HepG2 (cell line): ENCODE measurements around the gene ELMOD1. TPM values are rescaled to one million over a fixed set of nuclear protein-coding genes. Genes with fewer than 3 reads are reported as not detected.

Experiments
- ATAC-seq: fragments of 200-7000 bp; cut with Tn5 transposase; 3 replicates; pipeline ENCODE4 v1.9.1; 2020; ENCODE audit warnings: mild to moderate bottlenecking, moderate library complexity
- BruUV-seq: library from RNA; stranded (reverse); fragments of 400-500 nt; replicated peaks from 2 replicates; lab custom pipeline; 2021; lab: Mats Ljungman, UMichigan
- CTCF ChIA-PET: fragments of 300-600 bp; formaldehyde crosslinking; extraction: SDS; loops from one replicate; lab custom pipeline; 2021; ENCODE audit warnings: low total read pairs, inconsistent platforms, low intra/inter-chr PET ratio; lab: Yijun Ruan, JAX
- POLR2A ChIA-PET: fragments of 350-600 bp; sonication (Branson Sonifier 250); formaldehyde crosslinking; loops from one replicate; lab custom pipeline; 2020; ENCODE audit warnings: antibody characterized with exemption, inconsistent platforms; lab: Yijun Ruan, JAX
- DNase-seq: peaks from one replicate; pipeline ENCODE4 v3.0.0-alpha.2; 2015; ENCODE audit warnings: low spot score
- FAIRE-seq: peaks from 3 replicates; lab custom pipeline; 2011; peaks lifted over from hg19 to GRCh38; lab: Jason Lieb, UNC
- H2AFZ ChIP-seq: one replicate; pipeline ENCODE4 v1.6.1; 2011; ENCODE audit warnings: low read length, inconsistent platforms
- H3K27ac ChIP-seq: fragments of 300-600 bp; 3 replicates; pipeline ENCODE4 v1.8.0; 2011; ENCODE audit warnings: mixed run types, mild to moderate bottlenecking, mixed read lengths, low read length, inconsistent platforms; ENCODE audit not compliant: insufficient read depth; ENCODE audit errors: extremely low read length
- H3K27me3 ChIP-seq, 2 experiments: fragments of 200-600 bp in 1 of 2; 2 replicates in 1 of 2; 3 replicates in 1 of 2; pipeline versions ENCODE4 v1.6.0 to v1.8.0; 2011; ENCODE audit warnings: low read length in 2 of 2, mild to moderate bottlenecking in 2 of 2, moderate library complexity in 2 of 2, inconsistent platforms in 1 of 2; ENCODE audit not compliant: insufficient read depth in 2 of 2, control insufficient read depth in 1 of 2
- H3K36me3 ChIP-seq, 2 experiments: fragments of 200-600 bp in 1 of 2; replicated peaks in 1 of 2; 2 replicates in 1 of 2; 3 replicates in 1 of 2; pipeline versions ENCODE4 v1.5.1 to v1.8.0; 2011; ENCODE audit warnings: low read length in 2 of 2, inconsistent platforms in 1 of 2; ENCODE audit not compliant: insufficient read depth in 2 of 2, control insufficient read depth in 1 of 2
- H3K4me1 ChIP-seq: 2 replicates; pipeline ENCODE4 v1.5.1; 2012; ENCODE audit warnings: low read length, inconsistent platforms; ENCODE audit not compliant: insufficient read depth
- H3K4me2 ChIP-seq: 2 replicates; pipeline ENCODE4 v1.6.0; 2011; ENCODE audit warnings: low read depth, low read length, inconsistent platforms
- H3K4me3 ChIP-seq, 3 experiments: fragments of 200-600 bp in 1 of 3; sonication (generic), shearing (Covaris generic) in 1 of 3; replicated peaks in 1 of 3; 2 replicates each; pipeline ENCODE4 v1.5.1; 2011 to 2016; ENCODE audit warnings: low read length in 3 of 3, inconsistent platforms in 2 of 3, low read depth in 2 of 3, mild to moderate bottlenecking in 2 of 3, control low read depth in 1 of 3, mixed read lengths in 1 of 3; ENCODE audit not compliant: insufficient read depth in 1 of 3
- H3K79me2 ChIP-seq: one replicate; pipeline ENCODE4 v1.6.1; 2011; ENCODE audit warnings: low read length, inconsistent platforms; ENCODE audit not compliant: insufficient read depth
- H3K9ac ChIP-seq: 2 replicates; pipeline ENCODE4 v1.6.0; 2011; ENCODE audit warnings: mild to moderate bottlenecking, low read depth, low read length, inconsistent platforms; ENCODE audit not compliant: insufficient read depth
- H3K9me3 ChIP-seq: 2 replicates; pipeline ENCODE4 v1.5.1; 2012; ENCODE audit warnings: mild to moderate bottlenecking, low read length
- H4K20me1 ChIP-seq: 2 replicates; pipeline ENCODE4 v1.6.0; 2011; ENCODE audit warnings: inconsistent platforms, mild to moderate bottlenecking, low read length, moderate library complexity; ENCODE audit not compliant: insufficient read depth
- FOXK1 ChIP-seq: sonication (generic); formaldehyde crosslinking; IDR thresholded peaks from 2 replicates; pipeline ENCODE4 v1.4.0; 2020; ENCODE audit warnings: low read depth, missing genetic modification reagents, borderline replicate concordance
- HNRNPL ChIP-seq: fragments of 200-400 bp; formaldehyde crosslinking; IDR thresholded peaks from 2 replicates; pipeline ENCODE4 v1.6.1; 2017; ENCODE audit warnings: mild to moderate bottlenecking, low read depth, low read length
- HOMEZ ChIP-seq: IDR thresholded peaks from 2 replicates; pipeline ENCODE4 v1.6.1; 2016; ENCODE audit warnings: low read depth
- PRPF4 ChIP-seq: fragments of 200-400 bp; formaldehyde crosslinking; IDR thresholded peaks from 2 replicates; pipeline ENCODE4 v1.6.1; 2016; ENCODE audit warnings: low read length, low read depth; ENCODE audit not compliant: poor library complexity, severe bottlenecking
- RARG ChIP-seq: sonication (generic); formaldehyde crosslinking; IDR thresholded peaks from 2 replicates; pipeline ENCODE4 v1.4.0; 2020; ENCODE audit warnings: low read depth, mild to moderate bottlenecking, missing genetic modification reagents
- SMAD3 ChIP-seq: sonication (generic); formaldehyde crosslinking; IDR thresholded peaks from 2 replicates; pipeline ENCODE4 v1.4.0; 2020; ENCODE audit warnings: missing genetic modification reagents
- ZBTB4 ChIP-seq: sonication (generic); formaldehyde crosslinking; IDR thresholded peaks from 2 replicates; pipeline ENCODE4 v1.4.0; 2020; ENCODE audit warnings: missing genetic modification reagents, mild to moderate bottlenecking, borderline replicate concordance
- ZEB1 ChIP-seq: IDR thresholded peaks from 2 replicates; pipeline ENCODE4 v1.6.1; 2012; ENCODE audit warnings: mild to moderate bottlenecking, low read depth, inconsistent platforms; ENCODE audit not compliant: insufficient replicate concordance
- ZNF816 ChIP-seq: sonication (generic); formaldehyde crosslinking; IDR thresholded peaks from 2 replicates; pipeline ENCODE4 v1.8.0; 2022; ENCODE audit warnings: missing genetic modification reagents, mild to moderate bottlenecking, borderline replicate concordance
- ZSCAN22 ChIP-seq: sonication (generic); formaldehyde crosslinking; IDR thresholded peaks from 2 replicates; pipeline ENCODE4 v1.4.0; 2020; ENCODE audit warnings: mild to moderate bottlenecking, missing genetic modification reagents
- WGBS: methylation state at CpG from one replicate; pipeline ENCODE4 v1.1.6; 2017; ENCODE audit warnings: low lambda C conversion rate; 5-methylcytosine and 5-hydroxymethylcytosine counted together
- in situ Hi-C: cut with HindIII; loops from 2 replicates; pipeline ENCODE4 v1.10.0; 2017; ENCODE audit warnings: low pct_unique_long_range_greater_than_20kb; ENCODE audit not compliant: extremely low pct_ligation_motif_present
- intact Hi-C: fragments of 100-400 bp; cut with micrococcal nuclease; formaldehyde crosslinking; loops from one replicate; pipeline ENCODE4 v1.10.0; 2022; ENCODE audit not compliant: unreplicated experiment
- polyA plus RNA-seq, 8 experiments: library from polyadenylated mRNA; depleted of rRNA in 3 of 8; stranded (reverse) in 7 of 8; unstranded in 1 of 8; fragments of >200 nt; fragmentation: Illumina TruSeq in 4 of 8; extraction: Trizol in 4 of 8; gene quantifications; 2 replicates each; pipeline versions ENCODE4 v1.2.1 to v1.2.3, GENCODE V29; 2011 to 2016; ENCODE audit warnings: low read depth in 4 of 8, missing spikeins in 1 of 8, mixed read lengths in 1 of 8; ENCODE audit not compliant: insufficient read depth in 1 of 8
- total RNA-seq, 5 experiments: library from RNA; depleted of rRNA; stranded (reverse); fragments of >200 nt; fragmentation: Illumina TruSeq; extraction: Trizol; gene quantifications; 2 replicates each; pipeline ENCODE4 v1.2.3, GENCODE V29; 2016; ENCODE audit warnings: low read depth in 1 of 5
- TF ChIP-seq, protein P1 (sequence below): sonication (generic); formaldehyde crosslinking; IDR thresholded peaks from 2 replicates; pipeline ENCODE4 v1.4.0; 2020; ENCODE audit warnings: missing genetic modification reagents

Gene ELMOD1
- total and polyA plus RNA-seq, 2 of the 13 experiments (the other 11 are each of a cell fraction or from before 2014, with no cell fraction given) = not detected

GRCh38 chr11:107707215-107707671, 116.3 kb downstream of the ELMOD1 start:
- in situ Hi-C loops = no loop called here
- BruUV-seq = no TSS peak
- Histone ChIP-seq H3K79me2 (no peaks in the 10 kb centered on the region), H3K4me3 (no peak overlapping the region), H2AFZ (no peak overlapping the region), H4K20me1 (no peaks in the 10 kb centered on the region), H3K36me3 (no peaks in the 10 kb centered on the region), H3K4me1 (no peaks in the 10 kb centered on the region), H3K27me3 (peaks cover 0 to 6% of the 10 kb centered on the region in 2 experiments; a peak in 3 of 5 replicates), H3K4me2 (no peak overlapping the region), H3K27ac (no peak overlapping the region), H3K9ac (no peak overlapping the region), H3K9me3 (no peaks in the 10 kb centered on the region)
- POLR2A ChIA-PET = no interaction called here
- DNase-seq (no peak), FAIRE-seq (no peak), ATAC-seq (no peak)
- WGBS = 0% methylated on average over 3 of the region's 3 CpGs
- TF ChIP-seq HOMEZ (CRISPR knock-in tag) (no peak), HNRNPL (no peak), ZBTB4 (CRISPR knock-in tag) (no peak), SMAD3 (CRISPR knock-in tag) (no peak), ZEB1 (no peak), ZNF816 (CRISPR knock-in tag) (no peak), RARG (CRISPR knock-in tag) (no peak), PRPF4 (no peak), ZSCAN22 (CRISPR knock-in tag) (no peak), FOXK1 (CRISPR knock-in tag) (no peak)
- TF ChIP-seq, protein P1, sequence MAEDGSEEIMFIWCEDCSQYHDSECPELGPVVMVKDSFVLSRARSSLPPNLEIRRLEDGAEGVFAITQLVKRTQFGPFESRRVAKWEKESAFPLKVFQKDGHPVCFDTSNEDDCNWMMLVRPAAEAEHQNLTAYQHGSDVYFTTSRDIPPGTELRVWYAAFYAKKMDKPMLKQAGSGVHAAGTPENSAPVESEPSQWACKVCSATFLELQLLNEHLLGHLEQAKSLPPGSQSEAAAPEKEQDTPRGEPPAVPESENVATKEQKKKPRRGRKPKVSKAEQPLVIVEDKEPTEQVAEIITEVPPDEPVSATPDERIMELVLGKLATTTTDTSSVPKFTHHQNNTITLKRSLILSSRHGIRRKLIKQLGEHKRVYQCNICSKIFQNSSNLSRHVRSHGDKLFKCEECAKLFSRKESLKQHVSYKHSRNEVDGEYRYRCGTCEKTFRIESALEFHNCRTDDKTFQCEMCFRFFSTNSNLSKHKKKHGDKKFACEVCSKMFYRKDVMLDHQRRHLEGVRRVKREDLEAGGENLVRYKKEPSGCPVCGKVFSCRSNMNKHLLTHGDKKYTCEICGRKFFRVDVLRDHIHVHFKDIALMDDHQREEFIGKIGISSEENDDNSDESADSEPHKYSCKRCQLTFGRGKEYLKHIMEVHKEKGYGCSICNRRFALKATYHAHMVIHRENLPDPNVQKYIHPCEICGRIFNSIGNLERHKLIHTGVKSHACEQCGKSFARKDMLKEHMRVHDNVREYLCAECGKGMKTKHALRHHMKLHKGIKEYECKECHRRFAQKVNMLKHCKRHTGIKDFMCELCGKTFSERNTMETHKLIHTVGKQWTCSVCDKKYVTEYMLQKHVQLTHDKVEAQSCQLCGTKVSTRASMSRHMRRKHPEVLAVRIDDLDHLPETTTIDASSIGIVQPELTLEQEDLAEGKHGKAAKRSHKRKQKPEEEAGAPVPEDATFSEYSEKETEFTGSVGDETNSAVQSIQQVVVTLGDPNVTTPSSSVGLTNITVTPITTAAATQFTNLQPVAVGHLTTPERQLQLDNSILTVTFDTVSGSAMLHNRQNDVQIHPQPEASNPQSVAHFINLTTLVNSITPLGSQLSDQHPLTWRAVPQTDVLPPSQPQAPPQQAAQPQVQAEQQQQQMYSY (CRISPR knock-in tag) = no peak
- CTCF ChIA-PET = no interaction called here
- intact Hi-C loops = no loop called here
